Measurements from ENCODE around the gene SPATA2L.

DNA sequence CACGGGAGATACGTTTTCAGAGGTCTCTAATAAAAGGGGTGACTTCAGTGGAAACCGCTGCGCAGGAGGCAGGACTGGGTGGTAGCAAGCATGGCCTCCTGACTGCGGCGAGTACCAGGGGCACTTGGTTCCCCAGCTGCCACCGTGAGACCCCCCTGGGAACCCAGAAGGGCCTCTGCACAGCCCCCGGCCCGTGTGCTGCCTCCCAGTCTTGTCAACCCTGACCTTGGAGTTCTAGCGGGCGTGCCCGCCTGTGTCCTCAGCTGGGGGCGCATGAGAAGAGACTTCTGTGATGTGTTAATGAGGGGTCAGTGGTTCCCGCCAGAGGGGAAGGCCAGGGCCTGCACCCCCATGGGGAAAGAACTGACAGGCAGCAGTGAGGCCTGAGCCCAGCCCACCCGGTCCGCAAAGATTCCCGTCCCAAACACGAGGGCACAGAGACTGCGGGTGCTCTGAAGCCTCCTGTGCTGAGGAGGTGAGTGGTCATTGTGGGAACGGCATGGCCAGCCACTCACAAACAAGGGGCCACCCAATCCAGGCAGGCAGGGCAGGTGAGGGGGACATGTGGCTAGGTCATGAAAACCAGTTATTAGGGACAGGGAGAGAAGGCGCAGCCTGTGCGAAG lies 29.2 kb upstream of the SPATA2L start:
- no peak for TF ChIP-seq SIN3A (IDR thresholded peaks at IDR 0.05; ENCODE audit: borderline replicate concordance, insufficient read depth, low read depth, low read length)
- TF ChIP-seq CTCF (IDR thresholded peaks at IDR 0.05), result no peak
- TF ChIP-seq POLR2AphosphoS5 (IDR thresholded peaks at IDR 0.05; ENCODE audit: low read depth, low read length), result no peak
- TF ChIP-seq REST (IDR thresholded peaks at IDR 0.05; ENCODE audit: insufficient read depth in 1 of 2, low read depth in 2 of 2, low read length in 1 of 2), result no peak
- no peak for TF ChIP-seq TCF7L2 (IDR thresholded peaks at IDR 0.05; ENCODE audit: low read depth, low read length)

Measured in Panc1 (cell line).